Measurements from ENCODE around the gene LGR4.

The LGR4 gene

GRCh38 chr11:27482793-27483192 is 10.2 kb upstream of the LGR4 start:
- DNase-seq: no peak

- DNase-seq: no peak
Measured at GRCh38 chr11:27481992-27482391, 9.4 kb upstream of the LGR4 start.

- DNase-seq: no peak
Measured at GRCh38 chr11:27477831-27478230, 5.2 kb upstream of the LGR4 start.

GRCh38 chr11:27477243-27477642 is 4.7 kb upstream of the LGR4 start:
- DNase-seq: no peak

- DNase-seq: no peak
Measured at GRCh38 chr11:27475622-27476021, 3.0 kb upstream of the LGR4 start.

GRCh38 chr11:27473017-27473406 is 422 bp upstream of the LGR4 start:
- DNase-seq: no peak

GRCh38 chr11:27471589-27472397 is 797 bp downstream of the LGR4 start:
- no peak for DNase-seq

GRCh38 chr11:27470826-27471588 is 1.6 kb downstream of the LGR4 start:
- no peak for DNase-seq

GRCh38 chr11:27470166-27470565 is 2.4 kb downstream of the LGR4 start:
- no peak for DNase-seq

- DNase-seq: no peak
Measured at GRCh38 chr11:27468995-27469695, 3.4 kb downstream of the LGR4 start.

- no peak for DNase-seq
Measured at GRCh38 chr11:27468209-27468994, 4.2 kb downstream of the LGR4 start.

- no peak for DNase-seq
Measured at GRCh38 chr11:27467181-27467913, 5.2 kb downstream of the LGR4 start.

- DNase-seq: no peak
Measured at GRCh38 chr11:27466363-27466762, 6.2 kb downstream of the LGR4 start.

- DNase-seq: no peak
Measured at GRCh38 chr11:27465629-27466028, 7.0 kb downstream of the LGR4 start.

- no peak for DNase-seq
Measured at GRCh38 chr11:27464909-27465308, 7.7 kb downstream of the LGR4 start.

GRCh38 chr11:27464289-27464696 is 8.3 kb downstream of the LGR4 start:
- no peak for DNase-seq

GRCh38 chr11:27462543-27462942 is 10.0 kb downstream of the LGR4 start:
- DNase-seq: no peak

GRCh38 chr11:27460158-27460978 is 12.2 kb downstream of the LGR4 start:
- no peak for DNase-seq

GRCh38 chr11:27459191-27459590 is 13.4 kb downstream of the LGR4 start:
- no peak for DNase-seq

GRCh38 chr11:27458182-27458581 is 14.4 kb downstream of the LGR4 start:
- no peak for DNase-seq

GRCh38 chr11:27456795-27457329 is 15.7 kb downstream of the LGR4 start:
- DNase-seq: no peak

All from T1000 (cell line).